Measurements from ENCODE around the gene MBD6.
"Not testable (repeated sequence)": the region's sequence is repeated elsewhere in the genome, so short reads cannot be mapped to it uniquely, and the experiment has no call there.

MBD6 gene

DNA sequence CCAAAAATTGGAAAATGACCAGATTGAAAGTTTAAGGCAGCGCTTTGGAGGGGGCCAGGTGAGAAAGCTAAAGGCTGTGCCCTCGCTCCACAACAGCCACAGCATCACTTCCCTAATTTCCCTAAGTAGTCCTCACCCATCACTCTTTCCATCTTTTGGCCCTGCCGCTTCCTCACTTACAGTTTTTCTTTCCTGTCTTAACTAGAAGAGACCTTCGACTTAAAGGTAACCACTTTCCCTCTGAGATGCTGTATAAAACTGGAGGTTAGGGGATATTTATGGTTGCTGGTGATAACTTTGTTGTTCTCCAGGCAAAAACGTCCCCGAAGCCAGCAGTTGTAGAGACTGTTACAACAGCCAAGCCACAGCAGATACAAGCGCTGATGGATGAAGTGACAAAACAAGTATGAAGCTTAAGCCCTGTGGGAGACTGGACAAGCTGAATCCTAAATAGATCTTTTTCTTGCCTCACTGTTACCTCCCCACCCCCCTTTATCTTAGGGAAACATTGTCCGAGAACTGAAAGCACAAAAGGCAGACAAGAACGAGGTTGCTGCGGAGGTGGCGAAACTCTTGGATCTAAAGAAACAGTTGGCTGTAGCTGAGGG lies 6.6 kb upstream of the MBD6 start:
- DNase-seq (ENCODE audit: low read depth), result no peak

DNA sequence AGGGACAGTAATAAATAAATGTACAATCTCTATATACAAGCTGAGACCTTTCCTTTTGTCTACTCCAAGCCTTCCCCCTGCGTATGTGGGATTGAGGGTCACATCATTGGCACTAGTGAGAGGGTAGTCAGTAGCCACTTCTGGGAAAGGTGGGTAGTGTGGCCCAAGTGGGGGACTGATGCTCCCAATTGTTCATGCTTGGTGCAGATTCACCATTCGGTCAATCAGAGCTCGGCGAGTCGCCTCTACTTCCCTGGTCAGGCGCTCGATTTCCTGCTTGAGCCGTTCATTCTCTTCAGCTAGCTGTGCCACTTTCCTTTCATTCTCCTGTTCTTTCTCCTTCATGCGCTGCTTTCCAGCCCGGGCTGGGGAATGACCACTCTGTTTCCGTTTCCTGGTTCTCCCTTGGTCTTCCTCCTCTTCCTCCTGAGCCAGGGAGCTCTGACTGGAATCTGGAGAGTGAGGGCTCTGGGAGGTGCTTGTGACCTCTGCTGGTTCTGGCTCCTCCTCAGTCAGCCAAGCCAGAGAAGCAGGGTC lies 5.9 kb upstream of the MBD6 start:
- DNase-seq (ENCODE audit: low read depth), result no peak

DNA sequence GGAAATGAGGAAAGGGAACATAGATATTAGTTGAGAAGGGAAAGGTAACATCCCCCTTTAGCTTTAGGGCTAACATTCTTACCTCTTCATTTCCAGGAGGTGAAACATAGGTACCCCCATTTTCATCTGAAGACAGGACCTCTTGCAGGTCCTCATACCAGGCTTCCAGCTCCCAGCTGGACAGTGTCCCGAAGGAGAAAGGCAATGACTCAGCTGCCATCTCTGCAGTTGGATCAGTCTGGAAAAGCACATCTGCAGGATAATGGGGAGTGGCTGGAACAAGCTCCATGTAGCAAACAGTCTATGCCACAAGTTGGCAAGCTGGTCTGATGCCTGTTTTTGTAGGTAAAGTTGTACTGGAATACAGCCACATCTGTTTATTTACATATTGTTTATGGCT lies 5.4 kb upstream of the MBD6 start:
- DNase-seq (ENCODE audit: low read depth), result no peak

DNA sequence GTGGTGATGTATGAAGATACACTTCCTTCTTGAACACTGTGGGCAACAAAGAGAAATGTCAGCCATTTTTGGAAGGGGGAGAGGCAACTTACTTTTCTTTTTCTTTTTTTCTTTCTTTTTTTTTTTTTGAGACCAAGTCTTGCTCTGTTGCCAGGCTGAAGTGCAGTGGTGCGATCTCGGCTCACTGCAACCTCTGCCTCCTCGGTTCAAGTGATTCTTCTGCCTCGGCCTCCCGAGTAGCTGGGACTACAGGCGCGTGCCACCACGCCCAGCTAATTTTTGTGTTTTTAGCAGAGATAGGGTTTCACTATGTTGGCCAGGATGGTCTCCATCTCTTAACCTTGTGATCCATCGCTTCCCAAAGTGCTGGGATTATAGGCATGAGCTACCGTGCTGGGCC lies 4.9 kb upstream of the MBD6 start:
- DNase-seq (ENCODE audit: low read depth), result not testable (repeated sequence)

DNA sequence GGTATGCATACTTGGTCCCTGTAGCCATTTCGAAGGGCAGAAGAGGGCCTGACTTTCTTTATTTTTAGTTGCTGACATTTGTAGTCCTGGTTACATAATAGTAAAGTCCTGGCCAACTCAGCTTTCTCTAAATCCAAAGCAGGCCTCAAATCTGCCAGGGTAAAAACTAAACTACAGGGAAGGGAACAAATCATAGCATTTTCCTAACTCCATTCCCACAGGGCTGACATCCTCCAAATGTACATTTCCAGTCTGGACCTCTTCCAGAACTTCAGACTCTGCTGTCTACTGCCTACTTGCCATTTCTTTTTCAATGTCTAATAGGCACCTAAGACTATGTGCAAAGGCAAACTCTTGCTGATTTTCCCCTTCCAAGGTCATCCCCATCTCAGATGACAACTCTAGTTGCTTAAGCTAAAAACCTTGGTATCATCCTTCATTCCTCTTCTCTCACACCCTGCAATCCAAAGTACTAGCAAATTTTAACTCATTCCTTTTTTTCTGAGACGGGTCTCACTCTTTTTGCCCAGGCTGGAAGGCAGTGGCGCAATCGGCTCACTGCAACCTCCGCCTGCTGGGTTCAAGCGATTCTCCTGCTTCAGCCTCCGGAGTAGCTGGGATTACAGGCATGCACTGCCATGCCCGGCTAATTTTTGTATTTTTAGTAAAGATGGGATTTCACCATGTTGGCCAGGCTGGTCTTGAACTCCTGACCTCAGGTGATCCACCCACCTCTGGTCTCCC lies 4.3 kb upstream of the MBD6 start:
- no peak for DNase-seq (ENCODE audit: low read depth)

DNA sequence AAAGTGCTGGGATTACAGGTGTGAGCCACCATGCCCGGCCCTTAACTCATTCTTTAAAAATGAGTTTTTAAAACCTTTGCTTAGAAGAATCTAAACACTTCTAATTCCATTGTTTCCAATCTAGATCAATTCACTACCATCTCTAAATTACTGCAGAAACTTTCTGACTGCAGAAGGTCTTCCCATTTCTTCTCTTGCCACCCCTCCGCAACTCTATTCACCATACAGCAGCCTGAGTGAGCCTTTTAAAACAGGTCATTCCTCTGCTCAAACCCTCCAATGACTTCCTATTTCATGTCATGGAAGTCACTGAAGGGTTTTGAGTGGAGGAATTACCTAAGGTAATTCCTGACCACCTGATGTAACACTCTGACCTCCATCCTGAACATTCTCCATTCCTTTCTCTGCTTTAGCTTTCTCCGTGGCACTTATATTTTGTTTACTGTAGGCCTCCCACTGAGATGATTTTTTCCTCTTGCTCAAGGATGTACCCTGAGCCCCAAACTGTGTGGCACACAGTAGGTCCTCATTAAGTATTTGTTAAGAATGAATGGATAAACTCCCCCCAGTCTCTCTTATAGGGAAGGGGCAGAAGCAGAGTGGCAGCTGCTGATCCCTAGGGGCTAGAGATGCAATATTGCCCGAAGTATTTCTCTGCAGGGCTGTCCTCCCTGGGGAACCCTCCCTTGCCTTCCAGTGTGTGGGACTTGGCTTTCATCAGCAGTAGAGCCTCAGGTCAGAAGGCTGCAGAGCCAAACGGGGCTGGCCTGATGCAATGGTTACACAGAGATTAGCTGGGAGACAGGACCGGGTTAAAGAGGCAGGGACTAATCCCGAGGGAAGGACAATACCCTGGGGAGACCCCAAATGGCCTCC lies 3.5 kb upstream of the MBD6 start:
- DNase-seq (ENCODE audit: low read depth), result peak; percentile 77

DNA sequence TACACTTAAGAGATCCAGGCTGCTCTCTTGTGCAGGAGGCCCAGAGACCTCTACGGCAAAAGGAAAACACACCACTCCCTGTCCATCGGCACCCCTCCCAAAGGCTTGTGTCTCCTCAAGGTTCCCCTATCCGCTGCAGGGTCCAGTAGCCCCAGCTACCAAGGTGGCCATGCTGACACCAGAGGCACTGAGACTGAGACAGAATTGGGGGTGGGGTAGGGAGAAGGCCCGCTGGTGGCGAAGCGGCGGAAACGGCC lies 2.9 kb upstream of the MBD6 start:
- no peak for DNase-seq (ENCODE audit: low read depth)

DNA sequence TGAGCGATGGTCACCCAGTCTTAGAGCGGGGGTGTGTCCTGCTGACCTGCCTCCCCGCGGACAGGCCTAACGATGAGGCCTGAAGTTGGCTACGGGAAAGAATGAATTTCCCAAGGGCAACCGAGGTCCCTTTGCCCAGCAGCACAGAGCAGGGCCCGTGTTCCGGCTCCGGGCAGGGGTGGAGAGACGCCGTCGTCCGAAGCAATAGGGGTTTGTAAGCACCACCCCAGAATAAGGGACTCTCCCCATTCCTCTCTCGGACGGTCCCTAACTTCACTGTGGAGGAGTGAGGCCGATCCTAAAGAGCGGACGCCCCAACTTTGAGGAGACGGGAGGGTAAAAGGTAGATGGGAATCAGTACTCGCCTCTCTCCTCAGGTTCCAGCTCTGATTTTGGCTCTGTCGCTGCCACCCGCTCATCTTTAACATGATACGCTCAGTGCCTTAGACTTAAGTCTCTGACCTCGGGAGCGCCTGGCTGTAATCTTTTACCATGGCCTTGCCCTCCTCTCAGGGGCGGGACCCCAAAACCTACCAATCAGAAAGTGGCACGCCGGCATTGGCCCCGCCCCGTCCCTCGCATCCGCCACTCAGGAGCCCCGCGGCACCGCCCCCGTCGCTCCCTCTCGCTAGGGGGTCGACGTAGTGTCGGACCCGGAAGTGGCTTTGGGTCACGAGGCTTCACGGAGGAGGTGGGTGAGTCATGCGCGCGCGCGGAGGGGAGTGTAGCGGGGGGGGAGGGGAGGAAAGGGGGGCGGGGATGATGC lies 2.4 kb upstream of the MBD6 start, which contains the start of gene DDIT3:
Gene DDIT3 (minus strand): TSS at position 462 of the 766 bp plus-strand sequence. CDS start 3,108 bp downstream, outside the sequence.
- DNase-seq (ENCODE audit: low read depth), result peak; percentile 98

DNA sequence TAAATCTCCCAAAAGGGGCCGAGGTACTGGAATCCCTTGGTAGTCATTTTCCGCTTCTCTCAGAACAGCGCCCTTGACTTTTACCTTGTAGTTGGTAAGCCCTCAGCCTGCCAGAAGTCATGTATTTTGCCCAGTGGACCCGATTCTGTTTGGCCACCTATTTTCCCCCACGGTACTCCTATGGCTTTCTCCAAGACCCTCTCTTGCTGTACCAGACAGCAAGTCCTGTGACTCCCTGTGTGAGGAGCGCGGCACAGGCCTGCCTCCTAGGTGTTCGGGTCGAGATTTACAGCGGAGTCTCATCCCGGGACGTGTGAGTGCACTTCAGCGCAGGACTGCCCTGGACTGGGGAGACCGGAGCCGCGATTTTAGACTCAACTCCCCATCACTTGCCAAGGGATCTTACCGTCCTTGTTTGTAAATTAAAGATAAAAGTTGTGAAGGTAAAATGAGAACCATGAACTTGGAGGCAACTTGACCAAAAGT lies 1.1 kb upstream of the MBD6 start:
- DNase-seq (ENCODE audit: low read depth), result no peak

DNA sequence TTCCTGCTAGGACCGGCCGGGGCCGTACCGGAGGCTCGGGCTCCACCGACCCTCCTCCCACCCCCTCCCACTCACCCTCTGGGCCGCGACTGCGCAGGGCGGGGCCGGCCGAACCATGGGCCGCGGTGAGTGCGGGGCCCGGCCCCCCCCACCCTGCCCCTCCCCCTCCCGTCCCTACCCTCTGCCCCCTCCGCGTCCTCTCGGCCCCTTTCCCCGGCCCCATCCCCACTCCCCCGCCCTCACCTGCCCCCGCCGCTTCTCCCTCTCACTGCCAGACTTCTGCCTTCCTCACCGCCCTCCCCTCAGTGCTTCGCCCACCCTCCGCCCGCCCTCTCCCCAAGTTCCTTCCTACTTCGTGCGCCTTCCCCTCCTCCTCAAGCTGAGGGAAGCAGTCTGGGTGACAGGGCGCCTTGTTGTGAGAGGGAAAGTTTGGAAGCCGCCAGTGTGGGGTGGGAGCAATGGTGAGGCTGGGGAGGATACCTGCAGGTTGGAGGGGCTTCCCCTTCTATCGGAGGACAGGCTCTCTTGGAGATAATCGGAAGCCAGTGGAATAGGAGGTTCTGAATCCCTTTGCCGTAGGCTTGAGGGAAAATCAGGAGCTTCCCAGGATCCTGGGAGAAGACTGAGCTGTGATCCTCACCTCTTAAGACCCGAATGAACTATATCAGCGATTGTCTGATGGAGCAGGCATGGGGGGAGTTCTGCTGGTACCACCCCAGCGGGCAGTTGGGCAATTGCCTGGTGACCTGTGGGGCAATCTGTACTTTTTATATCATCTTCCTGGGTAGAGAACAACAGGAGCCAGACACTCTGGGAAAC lies 472 bp downstream of the MBD6 start:
- peak; percentile 55 for DNase-seq (ENCODE audit: low read depth)

DNA sequence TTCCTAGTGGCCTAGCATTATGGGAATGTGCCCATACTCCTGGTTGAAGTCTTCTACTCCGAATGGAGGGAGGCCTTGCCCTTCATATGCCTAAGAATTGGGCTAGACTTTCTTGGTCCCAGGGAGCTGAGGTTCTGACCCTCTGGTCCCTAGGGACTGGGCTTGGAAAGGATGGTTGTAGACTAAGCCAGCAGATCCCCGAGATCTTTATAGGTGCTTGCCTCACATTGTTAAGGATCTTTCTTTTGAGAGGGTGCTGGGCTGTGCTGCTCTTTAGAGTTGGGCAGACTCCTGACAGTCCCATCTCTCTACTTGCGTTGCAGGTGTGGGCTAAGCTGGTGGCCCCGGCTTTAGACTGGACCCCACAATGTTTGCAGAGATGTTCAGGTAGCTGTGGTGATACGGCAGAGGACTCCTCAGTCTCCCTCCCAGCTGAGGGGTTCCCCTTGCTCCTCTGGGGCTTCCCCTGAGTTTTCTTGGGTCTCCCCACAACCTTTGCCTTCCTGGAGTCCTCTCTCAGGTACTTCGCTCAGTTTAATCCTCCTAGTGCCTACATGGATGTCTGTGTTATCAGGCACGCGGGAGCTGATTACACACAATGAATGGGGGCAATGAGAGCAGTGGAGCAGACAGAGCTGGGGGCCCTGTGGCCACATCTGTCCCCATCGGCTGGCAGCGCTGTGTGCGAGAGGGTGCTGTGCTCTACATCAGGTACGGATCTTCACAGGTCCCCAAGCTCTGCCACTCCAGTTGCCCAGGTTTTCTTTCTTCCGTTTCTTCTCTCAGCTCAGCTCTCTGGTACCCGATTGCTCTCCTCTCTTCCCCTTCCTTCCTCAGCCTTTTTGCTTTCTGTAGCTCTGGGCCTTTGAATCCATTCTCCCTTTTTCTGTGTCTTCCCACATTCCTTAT lies 1.3 kb downstream of the MBD6 start:
- no peak for DNase-seq (ENCODE audit: low read depth)

DNA sequence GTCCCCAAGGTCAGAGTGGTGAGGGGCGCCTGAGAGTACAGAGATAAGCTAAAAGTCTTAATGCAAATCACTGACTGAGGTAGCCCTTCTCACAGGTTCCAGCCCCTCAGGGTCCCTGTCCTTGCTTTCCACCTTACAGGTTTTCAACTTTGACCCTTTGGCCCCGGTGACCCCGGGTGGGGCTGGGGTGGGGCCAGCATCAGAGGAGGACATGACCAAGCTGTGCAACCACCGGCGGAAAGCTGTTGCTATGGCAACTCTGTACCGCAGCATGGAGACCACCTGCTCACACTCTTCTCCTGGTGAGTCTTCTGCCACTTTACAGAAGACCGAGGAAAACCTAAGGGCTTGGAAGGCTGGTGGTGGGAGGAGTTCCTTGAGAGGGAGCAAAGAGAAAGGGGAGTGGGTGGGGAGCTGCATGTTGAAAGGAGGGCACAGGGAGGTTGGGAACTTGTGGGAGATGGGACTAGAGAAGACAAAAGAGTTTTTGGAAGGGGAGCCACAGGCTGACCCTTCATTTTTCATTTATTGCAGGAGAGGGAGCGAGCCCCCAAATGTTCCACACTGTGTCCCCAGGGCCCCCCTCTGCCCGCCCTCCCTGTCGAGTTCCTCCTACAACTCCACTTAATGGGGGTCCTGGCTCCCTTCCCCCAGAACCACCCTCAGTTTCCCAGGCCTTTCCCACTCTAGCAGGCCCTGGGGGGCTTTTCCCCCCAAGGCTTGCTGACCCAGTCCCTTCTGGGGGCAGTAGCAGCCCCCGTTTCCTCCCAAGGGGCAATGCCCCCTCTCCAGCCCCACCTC lies 2.4 kb downstream of the MBD6 start:
- DNase-seq (ENCODE audit: low read depth), result no peak

DNA sequence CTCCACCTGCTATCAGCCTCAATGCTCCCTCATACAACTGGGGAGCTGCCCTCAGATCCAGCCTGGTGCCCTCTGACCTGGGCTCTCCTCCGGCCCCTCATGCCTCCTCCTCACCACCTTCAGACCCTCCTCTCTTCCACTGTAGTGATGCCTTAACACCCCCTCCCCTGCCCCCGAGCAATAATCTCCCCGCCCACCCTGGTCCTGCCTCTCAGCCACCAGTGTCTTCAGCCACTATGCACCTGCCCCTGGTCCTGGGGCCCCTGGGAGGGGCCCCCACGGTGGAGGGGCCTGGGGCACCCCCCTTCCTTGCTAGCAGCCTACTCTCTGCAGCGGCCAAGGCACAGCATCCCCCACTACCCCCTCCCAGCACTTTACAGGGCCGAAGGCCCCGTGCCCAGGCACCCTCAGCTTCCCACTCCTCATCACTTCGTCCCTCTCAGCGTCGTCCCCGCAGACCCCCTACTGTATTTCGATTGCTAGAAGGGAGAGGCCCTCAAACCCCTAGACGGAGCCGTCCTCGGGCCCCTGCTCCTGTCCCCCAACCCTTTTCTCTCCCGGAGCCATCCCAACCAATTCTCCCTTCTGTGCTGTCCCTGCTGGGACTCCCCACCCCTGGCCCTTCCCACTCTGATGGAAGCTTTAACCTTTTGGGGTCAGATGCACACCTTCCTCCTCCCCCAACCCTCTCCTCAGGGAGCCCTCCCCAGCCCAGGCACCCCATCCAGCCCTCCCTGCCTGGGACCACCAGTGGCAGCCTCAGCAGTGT lies 3.2 kb downstream of the MBD6 start:
- no peak for DNase-seq (ENCODE audit: low read depth)

DNA sequence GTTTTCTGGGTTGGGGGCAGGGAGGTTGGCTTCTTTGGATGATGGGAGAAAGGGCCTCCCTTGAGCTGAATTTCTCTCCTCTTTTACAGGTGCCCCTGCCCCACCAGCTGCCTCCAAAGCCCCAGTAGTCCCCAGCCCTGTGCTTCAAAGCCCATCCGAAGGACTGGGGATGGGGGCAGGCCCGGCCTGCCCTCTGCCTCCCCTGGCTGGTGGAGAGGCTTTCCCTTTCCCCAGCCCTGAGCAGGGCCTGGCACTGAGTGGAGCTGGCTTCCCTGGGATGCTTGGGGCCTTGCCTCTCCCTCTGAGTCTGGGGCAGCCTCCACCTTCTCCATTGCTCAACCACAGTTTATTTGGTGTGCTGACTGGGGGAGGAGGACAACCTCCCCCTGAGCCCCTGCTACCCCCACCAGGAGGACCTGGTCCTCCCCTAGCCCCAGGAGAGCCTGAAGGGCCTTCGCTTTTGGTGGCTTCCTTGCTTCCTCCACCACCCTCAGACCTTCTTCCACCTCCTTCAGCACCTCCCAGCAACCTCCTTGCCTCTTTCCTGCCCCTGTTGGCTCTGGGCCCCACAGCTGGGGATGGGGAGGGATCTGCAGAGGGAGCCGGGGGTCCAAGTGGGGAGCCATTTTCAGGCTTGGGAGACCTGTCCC lies 4.0 kb downstream of the MBD6 start:
- no peak for DNase-seq (ENCODE audit: low read depth)

DNA sequence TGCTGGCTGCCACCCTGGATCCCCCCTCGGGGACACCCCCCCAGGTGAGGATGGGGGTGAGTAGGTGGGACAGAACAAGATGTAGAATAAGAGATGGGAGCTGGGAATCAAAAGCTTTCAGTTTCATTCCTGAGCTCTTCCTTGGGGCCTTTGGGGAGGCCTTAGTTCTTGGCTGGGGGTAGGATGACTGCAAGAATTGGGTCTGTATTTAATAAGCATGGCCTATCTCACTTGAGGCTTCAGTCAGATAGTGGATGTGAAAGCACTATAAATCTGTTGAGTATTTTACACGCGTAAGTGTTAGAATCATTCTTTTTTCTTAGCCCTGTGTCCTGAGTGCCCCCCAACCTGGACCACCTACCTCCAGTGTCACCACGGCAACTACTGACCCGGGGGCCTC lies 4.6 kb downstream of the MBD6 start:
- no peak for DNase-seq (ENCODE audit: low read depth)

DNA sequence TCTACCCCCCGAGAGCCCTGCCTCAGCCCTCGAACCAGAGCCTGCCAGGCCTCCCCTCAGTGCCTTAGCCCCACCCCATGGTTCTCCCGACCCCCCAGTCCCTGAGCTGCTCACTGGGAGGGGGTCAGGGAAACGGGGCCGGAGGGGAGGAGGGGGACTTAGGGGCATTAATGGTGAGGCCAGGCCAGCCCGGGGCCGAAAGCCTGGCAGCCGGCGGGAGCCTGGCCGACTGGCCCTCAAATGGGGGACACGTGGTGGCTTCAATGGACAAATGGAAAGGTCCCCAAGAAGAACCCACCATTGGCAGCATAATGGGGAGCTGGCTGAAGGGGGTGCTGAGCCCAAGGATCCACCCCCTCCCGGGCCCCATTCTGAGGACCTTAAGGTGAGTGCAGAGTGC lies 5.6 kb downstream of the MBD6 start:
- no peak for DNase-seq (ENCODE audit: low read depth)

DNA sequence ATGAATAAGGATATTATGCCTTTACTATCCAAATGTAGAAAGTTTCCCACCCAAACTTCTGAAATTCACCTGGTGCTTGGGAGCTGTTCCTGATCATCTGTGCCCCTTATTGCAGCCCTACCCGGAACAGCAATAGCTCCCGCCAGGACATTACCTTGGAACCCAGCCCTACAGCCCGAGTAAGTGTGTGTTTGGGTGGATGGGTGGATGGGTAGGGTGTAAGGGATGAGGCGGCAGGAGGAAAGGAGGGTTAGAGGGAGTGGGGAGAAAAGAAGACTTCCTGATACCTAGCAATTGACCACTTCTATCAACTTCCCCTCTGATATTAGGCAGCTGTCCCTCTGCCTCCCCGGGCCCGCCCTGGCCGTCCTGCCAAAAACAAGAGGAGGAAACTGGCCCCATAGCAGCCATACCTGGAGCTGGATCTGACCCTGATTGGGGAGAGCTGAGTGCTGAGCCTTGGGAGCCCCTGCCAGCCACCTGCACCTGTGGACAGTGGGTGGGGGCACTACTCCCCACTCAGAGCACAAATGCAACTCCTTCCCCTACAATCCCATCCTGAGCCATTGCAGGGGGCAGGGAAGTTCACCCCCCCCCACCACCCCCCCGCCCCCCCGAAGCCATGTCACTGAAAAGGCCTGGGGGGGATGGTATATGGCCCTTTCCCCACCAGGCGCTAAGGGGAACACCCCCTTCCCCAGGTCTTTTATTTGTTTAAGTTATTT lies 6.4 kb downstream of the MBD6 start:
- no peak for DNase-seq (ENCODE audit: low read depth)
